Midbrain (tissue), 1 donor: ENCODE measurements around the gene GTF2H1.
"Not testable (repeated sequence)": the region's sequence is repeated elsewhere in the genome, so short reads cannot be mapped to it uniquely, and the experiment has no call there.

Experiments used
- DNase-seq: peaks from one replicate; lab custom pipeline; 2025; lab: John Stamatoyannopoulos, UW

GTF2H1 gene

GRCh38 chr11:18375941-18376340 is 53.6 kb downstream of the GTF2H1 start:
- no peak for DNase-seq

DNA sequence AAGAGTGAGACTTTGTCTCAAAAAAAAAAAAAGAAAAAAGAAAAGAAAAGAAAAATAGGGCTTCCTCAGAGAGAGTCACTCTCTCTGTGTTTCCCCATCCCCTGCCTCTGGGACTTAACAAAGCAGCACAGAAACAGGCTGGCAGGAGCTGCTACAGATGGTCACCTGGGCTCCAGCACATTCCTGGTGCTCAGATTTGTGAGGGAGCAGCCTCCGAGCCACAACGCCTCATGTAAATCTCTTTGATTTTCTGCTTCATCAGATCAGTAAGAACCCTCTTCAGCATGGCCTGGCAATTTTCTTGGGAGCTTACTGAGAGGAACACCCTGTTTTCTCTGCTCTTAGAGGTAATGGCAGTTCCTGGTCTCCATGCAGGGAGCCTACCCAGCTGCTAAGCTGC is 56.8 kb downstream of the GTF2H1 start:
- DNase-seq, result no peak

DNA sequence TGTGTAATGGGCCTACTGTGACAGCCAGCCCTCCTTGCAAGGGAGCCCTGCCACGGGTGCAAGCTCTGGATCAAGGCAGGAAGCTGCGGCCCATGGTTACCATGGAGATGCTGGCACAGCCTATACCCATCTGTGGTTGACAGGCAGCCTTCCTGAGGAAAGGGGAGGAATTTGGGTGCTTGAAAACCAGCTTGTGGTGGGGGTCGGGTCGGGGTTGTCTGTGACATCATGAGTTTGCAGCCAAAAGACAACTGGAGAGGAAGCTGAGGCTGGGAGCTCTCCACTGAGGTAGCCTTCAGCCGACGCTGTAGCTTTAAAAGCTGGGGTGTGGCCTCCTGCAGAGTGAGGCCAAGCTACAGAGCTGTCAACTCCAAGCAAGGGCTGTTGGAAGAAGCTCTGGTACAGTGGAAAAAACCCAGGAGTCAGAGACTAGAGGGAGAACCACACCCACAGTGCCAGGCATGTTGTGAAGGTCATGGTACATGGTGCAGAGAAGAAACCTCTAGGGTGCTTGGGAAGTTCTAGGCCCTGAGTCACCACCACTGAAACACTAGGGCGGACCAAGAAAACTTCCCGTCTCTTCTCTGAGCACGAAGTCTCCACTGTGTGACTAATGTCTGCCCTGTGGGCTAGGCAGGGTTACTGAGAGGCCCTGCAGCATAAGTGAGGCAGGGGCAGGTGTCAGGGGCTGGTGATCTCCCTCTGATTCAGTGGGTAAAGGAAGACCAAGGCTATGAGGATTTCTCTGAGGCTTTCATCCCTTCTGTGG is 61.2 kb downstream of the GTF2H1 start:
- DNase-seq, result no peak

GRCh38 chr11:18384157-18384641 is 61.8 kb downstream of the GTF2H1 start:
- DNase-seq, result no peak

DNA sequence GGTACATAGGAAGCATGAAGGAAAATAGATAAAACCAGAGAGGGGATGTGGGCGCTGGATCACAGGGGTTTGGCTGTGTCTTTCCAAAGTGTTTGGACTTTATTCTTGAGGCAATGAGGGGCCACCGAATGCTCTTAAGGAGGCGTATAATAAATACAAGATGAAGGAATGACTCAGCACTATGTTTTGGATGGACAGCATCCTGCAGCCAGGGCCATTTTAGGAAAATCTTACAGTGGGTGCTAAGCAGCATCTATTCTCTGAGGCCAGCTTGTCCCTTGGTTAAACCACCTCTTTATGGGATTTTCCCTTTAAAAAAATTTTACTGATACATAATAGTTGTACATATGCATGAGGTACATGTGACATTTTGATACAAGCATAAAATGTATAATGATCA is 67.7 kb downstream of the GTF2H1 start:
- no peak for DNase-seq

- no peak for DNase-seq
These were observed 70.3 kb downstream of the GTF2H1 start for GRCh38 chr11:18392434-18393321.

DNA sequence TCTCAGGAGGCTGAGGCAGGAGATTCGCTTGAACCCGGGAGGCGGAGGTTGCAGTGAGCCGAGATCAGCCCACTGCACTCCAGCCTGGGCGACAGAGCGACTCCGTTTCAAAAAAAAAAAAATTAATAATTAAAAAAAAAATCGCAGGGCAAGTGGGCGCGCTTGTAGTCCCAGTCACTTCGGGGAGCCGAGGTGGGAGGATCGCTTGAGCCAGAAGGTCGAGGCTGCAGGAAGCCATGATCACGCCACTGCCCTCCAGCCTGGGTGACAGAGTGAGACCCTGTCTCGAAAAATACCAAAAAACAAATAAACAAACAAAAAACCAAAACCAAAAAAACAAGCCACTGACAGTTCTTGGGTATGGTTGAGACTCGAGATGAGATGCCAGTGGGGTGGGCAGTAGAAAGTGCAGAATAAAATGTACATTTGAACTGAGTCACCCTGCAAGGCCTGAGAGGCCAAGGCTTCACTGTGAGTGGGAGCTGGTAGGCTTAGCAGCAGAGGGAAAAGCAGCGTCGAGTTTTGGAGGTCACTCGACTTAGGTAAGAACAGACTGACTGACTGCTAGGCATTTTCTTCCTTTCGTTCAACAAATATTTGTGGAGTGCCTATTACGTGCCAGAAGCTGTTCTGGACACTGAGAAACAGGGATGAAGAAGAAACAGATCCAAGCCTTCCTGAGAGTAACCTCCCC is 71.4 kb downstream of the GTF2H1 start:
- DNase-seq, result peak; percentile 32

- peak; percentile 91 for DNase-seq
These were observed 72.0 kb downstream of the GTF2H1 start, which contains the start of gene LDHA for GRCh38 chr11:18394275-18394927. TSS of gene LDHA (plus strand) at chr11:18394563. CDS start at chr11:18396843, 2,280 bp downstream.

DNA sequence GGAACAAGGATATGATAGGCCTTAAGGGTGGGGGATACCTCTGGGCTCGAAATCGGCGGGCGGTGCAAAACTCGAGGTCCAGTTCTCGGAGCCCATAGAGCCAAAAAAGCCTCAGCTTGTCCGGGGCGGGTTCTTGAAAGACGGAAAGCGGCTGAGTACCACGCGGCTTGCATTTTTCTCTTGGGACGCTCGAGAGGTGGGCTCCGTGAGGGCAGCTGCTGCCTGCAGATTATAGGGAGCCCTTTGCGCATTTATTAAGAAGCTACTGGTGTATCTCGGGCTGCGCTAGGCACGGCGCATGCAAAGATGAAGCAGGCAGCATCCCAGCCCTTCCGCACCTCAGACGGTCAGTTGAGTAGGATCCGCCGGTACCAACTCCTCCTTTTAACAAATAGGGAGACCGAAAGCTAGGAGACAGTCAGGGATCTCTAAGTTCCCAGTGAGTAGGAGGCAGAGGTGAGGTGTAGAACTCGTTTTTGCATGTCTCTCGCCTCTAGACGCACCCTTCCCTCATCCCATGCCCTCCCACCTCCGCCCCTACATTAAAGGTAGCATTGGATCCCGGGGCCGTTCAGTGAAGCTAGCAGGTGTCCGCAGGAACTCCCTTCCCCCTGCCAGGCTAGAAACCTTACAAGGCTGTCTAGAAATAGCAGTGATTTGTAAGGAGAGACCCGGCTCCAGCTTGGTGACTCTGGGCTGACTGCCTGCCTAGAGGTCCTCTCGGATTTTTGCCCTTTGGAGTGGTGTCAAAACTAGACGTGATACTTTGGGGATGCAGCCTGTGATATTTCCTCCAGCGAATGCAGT is 72.8 kb downstream of the GTF2H1 start:
- DNase-seq, result peak; percentile 24

- DNase-seq, result peak; percentile 98
These were observed 73.6 kb downstream of the GTF2H1 start for GRCh38 chr11:18395735-18396504.

DNA sequence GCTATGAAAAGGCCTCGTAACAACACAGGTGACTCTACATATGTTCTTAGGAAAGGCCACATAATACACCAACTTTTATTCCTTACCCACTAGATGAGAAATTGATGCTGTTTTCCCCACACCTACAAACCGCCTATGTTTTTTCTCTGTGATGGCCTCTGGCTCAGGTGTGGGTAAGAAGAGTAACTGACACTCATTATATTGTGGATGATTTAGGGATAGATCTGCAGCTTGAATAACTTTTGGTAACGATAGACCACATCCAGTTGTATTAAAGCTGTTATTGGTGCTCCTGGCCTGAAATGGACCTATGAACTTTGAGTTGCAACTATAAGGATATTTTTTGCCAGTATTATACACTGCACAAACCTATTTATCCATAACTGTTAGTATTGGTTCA is 75.6 kb downstream of the GTF2H1 start:
- DNase-seq, result no peak

GRCh38 chr11:18401077-18401476 is 78.7 kb downstream of the GTF2H1 start:
- DNase-seq, result not testable (repeated sequence)

- DNase-seq, result no peak
These were observed 81.7 kb downstream of the GTF2H1 start for GRCh38 chr11:18404062-18404461.

DNA sequence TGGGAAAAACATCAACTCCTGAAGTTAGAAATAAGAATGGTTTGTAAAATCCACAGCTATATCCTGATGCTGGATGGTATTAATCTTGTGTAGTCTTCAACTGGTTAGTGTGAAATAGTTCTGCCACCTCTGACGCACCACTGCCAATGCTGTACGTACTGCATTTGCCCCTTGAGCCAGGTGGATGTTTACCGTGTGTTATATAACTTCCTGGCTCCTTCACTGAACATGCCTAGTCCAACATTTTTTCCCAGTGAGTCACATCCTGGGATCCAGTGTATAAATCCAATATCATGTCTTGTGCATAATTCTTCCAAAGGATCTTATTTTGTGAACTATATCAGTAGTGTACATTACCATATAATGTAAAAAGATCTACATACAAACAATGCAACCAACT is 85.0 kb downstream of the GTF2H1 start:
- not testable (repeated sequence) for DNase-seq

GRCh38 chr11:18408558-18409291 is 86.4 kb downstream of the GTF2H1 start:
- DNase-seq, result no peak

GRCh38 chr11:18416459-18416858 is 94.1 kb downstream of the GTF2H1 start:
- no peak for DNase-seq
